Hindlimb muscle (tissue), 1 donor: Measurements from ENCODE around the gene CERS1. TPM values are rescaled to one million over a fixed set of nuclear protein-coding genes. Genes with fewer than 3 reads are reported as not detected.
A peak's percentile ranks its signal among the peaks of the same experiment; 100 is the strongest.

Experiments used
- DNase-seq: peaks from one replicate; pipeline ENCODE4 v3.0.0-alpha.2; 2013
- polyA plus RNA-seq: library from polyadenylated mRNA; unstranded; fragments of 120-200 nt; gene quantifications from one replicate; pipeline ENCODE4 v1.2.1, GENCODE V29; 2013; ENCODE audit not compliant: insufficient read length

Gene CERS1
- polyA plus RNA-seq, 1 donor, result 49.3 TPM

DNA sequence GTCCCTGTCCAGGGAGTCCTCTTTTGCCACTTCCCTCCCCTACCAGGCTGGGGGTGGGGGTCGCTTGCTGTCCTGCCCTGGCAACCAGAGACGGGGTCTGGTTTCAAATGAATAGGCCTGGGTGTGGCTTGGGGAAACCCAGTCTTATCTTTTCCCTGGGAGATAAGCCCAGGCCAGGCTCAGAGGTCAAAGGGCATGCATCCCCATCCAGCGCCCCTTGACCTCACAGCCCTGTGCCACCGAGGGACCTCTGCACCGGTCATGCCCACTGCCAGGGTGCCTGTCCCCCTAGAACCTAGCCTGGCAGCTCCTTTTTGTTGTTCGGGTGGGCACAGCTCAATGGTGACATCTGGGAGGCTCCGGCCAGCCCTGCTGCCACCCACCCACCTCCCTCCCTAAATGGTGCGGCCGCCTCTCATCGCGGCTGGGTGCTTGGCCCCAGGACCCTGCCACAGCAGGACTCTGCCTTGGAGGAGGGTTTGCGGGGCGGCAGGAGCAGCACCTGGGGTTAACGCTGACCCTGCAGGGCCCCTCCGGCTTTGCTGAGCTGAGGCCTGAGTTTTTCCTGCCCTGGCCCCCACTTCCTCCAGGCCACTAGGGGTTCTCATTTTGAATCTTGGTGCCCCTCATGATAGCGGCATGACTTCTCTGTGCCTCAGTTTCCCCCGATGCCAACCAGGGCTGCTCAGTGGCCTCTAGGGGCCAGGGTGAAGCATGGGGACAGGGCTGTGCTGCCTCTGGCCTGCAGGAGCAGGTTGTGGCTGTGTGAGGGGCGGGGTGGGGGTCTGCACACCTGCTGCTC, 2.9 kb upstream of the CERS1 start:
- DNase-seq, result no peak

DNA sequence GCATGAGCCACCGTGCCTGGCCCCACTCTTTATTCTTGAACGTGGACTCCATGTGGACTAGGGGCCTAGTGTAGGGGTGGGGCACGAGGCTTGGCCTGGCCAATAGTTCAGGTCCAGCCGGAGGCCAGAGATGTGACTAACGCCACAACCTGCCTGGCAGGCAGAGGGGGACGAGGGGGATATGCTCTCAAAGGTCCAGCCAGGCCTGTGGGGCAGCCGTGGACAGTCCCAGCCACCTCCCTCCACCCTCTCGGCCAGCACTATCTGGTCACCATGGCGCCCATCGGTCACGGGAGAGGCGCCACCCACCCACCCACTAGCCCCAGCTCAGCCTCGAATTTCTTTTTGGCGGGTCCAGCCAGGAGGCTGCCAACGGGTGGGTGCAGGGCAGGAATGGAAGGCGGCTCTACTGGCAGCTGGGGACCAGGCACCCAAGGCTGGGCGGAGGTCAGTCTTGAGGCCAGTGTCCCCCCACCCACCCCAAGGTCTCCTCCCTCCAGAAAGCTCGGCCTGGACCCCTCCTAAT, 2.2 kb upstream of the CERS1 start:
- no peak for DNase-seq

DNA sequence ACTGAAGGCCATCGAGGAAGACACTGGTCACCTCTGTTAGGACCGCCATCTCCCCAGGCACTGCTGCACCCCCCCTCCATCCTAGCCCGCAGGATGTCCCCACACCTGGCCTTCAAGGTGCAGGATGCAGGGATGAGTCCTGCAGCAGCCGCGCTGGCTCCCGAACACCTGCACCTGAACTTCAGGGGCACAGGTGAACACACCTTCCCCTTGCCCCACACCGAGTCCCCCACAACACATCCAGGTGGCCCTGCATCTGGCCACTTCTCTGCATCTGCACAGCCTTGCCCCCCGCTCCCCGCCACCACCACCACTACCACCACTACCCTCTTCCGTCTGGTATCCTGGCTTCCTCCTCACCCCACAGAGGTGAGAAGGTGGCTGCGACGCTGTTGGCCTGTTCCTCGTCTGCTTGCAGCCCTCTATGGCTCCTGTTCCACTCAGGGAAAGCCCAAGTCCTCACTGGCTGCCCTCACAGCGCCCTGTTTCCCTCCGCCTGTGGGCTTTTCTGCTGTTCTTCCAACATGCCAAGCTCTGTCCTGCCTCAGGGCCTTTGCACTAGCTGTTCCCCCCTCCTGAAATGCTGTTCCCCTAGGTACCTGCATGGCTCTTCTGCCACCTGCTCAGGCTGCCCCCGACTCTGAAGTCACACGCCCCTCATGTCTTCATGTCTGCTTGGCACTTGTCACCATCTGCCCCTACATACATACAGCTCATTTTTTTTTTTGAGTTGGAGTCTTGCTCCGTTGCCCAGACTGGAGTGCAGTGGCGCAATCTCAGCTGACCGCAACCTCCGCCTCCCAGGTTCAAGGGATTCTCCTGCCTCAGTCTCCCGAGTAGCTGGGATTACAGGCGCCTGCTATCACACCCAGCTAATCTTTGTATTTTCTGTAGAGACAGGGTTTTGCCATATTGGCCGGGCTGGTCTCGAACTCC, 1.4 kb upstream of the CERS1 start:
- no peak for DNase-seq

DNA sequence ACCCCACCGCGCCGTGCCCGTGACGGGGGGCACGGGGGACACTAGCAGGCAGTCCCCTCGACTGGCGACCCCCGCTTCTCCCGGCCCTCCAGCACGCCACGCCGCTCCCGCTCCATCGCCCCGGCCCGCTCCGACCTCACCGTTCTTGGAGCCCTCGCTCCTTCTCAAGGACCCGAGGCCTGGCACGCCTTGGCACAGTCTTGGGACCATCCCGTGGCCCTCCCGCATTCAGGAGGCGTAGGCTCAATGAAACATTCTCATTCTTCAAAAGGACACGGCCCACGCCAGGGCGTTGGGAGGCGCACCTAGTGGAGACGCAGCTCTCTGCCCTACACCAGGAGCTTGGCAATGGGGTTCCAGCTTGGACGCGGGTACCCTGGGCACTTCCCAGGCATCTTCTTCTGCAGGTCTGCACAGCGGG, 473 bp upstream of the CERS1 start:
- DNase-seq, result no peak

DNA sequence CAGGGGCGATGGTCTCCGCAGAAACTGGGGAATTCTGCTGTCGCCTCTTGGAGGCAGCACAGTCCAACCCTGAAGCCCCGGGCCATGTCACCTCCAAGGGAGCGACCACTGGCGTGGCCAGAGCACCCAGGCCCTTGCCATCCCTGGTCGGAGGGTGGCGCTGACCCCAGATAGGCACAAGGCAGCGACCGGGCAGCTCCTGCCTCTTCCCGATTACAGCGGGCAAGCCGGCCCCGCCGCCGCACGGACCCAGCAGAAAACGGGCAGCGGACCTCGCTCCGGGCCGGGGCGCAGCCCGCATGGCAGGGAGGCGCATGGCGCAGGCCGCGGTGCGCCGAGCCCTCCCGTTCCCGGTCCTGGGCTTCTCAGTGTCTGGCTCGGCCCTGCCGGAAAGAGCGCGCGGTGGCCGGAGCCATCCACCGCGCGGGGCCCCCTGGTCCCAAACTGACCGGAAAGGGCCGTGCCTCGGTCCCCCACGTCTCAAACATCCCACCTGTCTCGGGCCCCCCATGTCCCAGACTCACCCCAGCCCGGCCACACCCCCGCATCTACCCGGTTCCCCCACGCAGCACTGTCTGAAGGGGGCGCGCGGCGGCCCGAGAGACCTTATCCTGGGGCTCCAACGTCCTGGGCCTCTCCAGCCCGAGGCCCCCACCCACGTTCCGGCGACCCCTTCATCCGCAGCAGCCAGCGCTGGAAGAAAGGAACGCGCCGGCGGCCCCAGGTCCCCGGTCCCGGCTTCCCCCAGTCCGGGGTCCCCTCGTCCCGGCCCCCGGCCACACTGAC, 727 bp downstream of the CERS1 start:
- peak; percentile 46 for DNase-seq

DNA sequence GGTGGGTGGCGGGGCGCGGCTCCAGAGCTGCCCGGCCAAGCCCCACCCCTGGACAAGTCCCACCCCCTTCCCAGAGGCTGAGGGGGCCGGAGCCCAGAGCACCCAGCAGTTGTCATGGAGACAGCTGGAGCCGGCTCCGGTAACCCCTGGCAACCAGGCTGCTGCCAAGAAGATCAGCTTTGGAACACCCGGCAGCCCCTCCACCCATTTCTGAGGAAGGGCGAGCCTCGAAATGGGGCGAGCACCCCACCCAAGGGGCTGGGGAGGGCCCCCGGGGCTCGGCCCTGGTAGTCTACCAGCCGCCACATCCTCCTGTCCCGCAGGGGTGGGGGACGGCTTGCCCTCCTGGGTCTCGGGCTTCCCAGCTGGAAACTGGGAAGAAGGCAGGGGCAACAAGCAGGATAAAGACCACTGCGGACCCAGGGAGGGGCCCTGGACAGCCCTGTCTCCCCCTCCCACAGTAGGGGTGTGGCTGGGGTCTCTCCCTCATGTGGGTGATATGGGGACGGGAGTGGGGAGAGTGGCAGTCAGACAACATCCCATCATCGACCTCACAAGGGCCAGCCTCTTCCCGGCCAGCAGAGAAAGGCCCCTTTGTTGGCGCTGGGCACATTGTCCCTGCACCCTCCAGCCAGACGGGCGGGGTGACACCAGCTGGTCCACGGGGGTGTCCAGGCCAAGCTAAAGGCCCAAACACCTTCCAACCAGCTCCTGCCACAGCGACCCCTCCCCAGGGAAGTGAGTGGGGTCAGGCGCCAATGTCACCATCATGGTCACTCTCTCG, 1.5 kb downstream of the CERS1 start:
- peak; percentile 83 for DNase-seq

DNA sequence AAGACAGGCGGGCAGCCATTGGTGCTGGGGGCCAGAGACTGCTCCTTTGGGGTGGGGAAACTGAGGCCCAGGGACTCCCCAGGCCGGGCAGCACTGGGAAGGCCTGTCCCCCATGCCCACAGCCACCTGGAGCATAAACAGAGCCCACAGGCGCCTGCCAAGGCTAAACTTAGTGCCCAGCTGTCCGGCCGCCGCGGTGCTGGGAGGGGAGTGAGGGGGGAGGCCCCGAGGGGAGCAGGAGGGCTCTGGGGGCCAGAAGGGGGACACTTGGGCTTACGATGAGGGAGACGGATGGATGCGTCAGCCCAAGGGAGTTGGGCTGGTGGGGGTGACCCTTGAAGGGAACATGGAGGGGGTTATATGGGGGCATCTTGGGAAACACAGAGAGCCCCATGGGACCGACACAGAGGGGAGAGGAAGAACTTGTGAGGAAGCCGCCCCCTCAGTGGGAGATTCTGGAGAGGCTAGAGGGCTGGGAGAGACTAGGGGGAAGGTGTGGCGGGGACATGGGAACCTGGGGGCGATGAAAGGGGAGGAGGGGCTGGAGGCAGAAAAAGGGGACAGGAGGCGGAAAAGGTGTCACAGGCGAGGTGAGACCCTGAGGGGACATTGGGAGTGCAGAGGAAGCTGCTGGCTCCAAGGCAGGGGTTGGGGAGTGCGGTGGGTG, 2.2 kb downstream of the CERS1 start:
- DNase-seq, result no peak

DNA sequence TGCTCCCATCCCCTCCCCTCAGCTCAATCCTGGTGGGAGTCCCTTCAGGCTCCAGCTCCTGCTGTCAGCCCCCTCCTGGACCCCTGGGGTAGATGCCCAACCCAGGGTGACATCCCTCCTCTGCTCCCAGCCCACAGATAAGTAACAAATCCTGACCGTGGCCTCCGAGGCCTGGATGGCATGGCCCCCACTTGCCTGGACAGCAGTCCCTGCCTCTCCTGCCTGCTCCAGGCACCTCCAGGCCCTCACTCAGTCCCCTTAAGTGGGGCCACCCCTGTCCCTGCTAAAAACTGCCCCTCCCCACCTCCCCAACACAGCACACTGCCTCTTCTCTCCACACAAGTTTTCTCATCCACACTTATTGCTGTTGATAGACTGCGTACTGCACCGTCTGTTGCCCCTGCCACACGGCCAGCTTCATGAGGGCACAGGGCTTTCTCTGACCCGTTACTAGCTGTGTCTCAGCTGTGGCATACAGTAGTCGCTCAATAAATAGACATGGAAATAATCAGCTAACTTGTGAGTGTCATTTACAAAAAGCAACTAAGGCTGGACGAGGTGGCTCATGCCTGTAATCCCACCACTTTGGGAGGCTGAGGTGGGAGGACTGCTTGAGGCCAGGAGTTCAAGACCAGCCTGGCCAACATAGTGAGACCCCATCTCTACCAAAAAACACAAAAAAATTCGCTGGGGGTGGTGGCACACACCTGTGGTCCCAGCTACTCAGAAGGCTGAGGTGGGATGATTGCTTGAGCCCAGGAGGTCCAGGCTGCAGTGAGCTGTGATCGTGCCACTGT, 5.8 kb downstream of the CERS1 start:
- no peak for DNase-seq

DNA sequence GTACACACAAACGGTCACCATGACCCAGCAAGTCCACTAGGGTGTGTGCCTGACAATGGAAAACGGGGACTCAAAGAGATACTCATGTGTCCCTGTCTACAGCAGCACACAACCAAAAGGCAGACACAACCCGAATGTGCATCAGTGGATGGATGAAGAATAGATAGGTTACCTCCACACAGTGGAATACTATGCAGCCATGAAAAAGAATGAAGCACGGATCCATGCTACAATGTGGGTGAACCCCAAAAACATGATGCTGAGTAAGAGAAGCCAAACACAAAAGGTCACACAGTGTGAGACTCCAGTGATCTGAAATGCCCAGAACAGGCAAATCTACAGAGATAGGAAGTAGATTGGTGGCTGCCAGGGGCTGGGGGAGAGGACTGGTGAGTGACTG, 9.0 kb downstream of the CERS1 start:
- no peak for DNase-seq

DNA sequence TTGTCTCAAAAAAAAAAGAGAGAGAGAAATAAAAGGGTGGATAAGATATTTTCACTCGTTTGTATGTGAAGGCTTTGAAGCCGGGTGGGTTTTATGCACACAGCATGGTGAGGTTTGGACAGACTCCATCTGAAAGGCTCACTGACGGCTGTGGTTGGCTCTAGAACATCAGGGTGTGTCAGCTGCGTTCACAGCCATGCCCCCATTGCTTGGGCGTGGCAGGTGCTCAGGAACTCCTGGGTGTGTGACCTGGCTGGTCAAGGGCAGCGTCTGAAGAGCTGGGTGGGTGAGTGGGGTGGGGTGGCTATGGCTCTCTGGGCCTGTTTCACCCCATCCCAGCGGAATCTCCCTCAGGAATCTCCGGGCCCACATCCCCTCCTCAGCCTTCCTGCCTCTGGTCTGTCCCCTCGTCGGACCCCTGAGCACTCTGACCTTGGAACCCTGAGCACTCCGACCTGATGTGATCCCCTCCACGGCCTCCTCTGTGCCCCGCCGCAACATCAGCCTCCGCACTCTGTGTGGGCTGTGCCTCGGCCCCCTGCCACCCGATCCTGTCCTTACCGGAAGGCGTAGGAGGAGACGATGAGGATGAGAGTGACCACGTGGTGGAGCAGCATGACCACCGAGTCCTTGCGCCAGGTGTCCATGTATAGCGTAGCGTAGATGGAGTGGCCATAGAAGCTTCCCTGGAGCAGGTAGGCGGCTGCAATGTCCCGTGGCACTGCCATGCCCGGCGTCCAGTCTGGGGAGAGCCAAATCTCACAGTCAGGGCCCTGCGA, 12.2 kb downstream of the CERS1 start:
- no peak for DNase-seq

DNA sequence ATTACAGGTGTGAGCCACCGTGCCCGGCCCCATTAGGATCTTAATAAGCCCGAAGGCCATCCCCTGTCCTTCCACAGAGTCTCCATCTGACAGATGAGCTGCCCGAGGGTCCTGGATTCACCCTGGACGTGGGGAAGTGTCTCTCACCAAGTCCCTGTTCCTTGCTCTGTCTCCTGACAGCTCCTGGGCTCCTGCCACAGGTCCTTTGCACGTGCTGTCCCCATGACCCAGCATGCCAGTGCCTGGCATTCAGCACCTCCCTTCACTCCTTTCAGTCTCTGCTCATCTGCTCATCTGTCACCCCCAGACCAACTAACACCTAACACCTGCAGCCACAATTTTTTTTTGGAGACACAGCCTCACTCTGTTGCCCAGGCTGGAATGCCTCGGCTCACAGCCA, 14.5 kb downstream of the CERS1 start:
- DNase-seq, result no peak

DNA sequence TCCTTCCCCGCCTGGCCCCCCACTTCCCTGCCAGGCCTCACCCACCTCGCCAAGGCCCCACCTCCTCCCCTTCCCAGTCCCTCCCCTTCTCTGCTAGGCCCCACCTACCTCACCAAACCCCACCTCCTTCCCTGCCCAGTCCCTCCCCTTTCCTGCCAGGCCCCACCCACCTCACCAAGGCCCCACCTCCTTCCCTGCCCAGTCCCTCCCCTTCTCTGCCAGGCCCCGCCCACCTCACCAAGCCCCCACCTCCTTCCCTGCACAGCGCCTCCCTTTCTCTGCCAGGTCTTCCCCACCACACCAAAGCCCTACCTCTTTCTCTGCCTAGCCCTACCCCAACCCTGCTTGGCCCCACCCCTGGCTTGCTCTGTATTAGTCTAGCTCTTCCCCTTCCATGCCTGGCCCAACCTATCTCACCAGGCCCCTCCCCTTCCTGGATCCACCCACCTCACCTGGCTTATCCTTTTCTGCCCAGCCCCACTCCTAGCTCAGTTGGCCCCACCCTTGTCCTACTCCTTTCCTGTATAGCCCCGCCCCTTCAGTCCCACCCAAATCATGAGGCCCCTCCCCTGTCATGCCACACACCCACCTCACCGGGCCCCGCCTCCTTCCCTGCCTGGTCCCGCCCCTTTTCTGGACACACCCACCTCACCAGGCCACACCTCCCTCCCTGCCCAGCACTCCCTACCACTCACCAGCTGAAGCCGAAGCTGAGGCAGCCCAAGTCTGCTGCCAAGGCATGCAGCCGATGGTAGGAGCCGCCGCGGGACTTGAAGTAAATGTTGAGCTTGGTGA, 16.2 kb downstream of the CERS1 start:
- DNase-seq, result no peak

DNA sequence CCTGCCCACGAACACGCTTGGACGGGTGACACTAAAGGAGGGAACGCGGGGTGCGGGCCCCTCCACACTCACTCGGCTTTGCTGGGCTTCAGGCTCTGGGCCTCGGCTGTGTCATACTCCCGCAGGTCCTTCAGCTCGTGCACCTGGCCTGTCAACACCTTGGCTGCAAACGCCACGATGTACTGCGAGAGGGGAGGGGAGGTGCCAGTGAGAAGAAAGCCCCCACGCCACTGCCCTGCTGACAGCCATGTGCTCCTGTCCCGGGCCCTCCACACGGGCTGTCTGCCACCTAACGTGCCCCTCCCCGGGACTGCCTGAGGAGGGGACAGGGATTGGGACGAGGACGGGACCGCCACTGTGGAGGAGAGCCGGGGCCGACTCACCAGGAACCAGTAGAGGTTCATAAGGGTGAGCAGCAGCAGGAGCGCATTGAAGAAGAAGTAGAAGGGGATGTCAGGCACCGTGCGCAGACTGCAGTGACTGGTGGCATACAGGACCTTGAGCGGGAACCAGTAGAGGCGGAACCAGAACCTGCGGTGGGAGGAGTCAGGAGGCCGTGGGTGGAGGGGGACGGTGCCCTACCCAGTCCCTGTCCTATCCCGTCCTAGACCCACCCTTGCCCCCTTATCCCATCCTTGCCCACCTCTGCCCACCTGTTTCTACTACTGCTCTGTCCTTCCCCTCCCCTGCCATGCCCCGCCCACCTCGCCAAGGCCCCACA, 16.9 kb downstream of the CERS1 start:
- DNase-seq, result no peak

DNA sequence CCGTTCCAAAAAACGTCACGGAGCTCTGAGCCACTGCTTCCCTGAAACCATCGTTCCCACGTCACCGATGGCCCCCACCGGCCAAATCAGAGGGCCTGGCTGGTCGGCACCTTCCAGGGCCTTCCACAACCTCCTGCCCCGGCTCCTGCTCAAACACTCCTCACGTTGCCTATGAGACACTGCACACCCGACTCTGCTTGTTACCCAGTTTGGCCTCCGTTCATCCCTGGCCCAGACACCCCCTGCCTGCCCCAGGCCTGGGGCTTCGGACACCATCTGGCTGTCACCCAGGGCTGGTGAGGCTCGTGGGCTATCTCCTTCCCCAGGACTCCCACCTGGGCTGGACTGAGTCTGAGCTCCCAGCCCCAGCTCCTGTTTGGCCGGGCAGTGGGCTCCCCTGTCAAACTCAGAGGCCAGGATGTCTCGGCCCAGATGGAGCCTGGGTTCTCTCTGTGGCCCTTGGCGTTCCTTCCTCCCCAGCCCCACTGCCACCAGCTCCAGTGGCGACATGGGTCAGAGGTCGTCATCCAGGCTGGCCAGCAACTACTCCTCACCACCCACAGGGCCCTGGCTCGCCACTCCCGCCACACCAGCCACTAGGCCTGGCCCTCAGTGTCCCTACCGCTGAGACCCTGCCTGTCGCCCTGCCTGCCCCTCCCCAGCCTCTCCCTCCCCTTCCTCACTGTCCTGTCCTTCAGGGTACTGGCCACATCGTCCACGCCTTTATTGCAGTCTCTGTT, 17.7 kb downstream of the CERS1 start:
- DNase-seq, result no peak

DNA sequence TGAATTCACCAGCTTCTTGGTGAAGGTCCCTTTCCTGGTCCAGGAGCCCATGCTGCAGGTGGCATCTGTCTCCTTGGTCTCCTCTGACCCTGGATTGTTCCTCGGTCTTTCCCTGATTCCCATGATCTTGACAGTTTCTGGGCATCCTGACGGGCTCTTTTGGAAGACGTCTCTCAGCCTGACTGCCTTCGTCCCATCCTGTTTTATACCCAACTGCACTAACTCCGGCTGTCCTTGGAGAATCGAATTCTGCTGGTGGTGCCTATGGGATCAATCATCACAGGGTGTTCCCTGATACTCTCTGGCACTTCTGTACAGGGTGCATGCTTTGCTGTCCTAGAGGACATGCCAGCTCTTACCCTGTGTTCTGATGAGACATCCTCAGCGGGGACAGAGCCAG, 19.1 kb downstream of the CERS1 start:
- no peak for DNase-seq

DNA sequence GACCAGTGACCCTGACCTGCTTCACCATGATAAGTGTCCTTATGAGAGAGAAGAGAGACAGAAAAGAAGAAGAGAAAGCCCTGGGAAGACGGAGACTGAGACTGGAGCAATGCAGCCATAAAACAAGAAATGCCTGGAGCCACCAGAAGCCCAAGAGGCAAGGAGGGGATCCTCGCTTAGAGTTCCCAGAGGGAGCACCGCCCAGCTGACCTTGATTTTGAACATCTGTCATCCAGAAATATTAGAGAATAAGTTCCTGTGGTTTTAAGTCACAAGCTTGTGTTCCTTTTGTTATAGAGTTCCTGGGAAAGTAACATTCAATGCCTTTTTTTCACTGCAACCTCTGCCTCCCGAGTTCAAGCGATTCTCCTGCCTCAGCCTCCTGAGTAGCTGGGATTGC, 20.2 kb downstream of the CERS1 start:
- DNase-seq, result no peak

DNA sequence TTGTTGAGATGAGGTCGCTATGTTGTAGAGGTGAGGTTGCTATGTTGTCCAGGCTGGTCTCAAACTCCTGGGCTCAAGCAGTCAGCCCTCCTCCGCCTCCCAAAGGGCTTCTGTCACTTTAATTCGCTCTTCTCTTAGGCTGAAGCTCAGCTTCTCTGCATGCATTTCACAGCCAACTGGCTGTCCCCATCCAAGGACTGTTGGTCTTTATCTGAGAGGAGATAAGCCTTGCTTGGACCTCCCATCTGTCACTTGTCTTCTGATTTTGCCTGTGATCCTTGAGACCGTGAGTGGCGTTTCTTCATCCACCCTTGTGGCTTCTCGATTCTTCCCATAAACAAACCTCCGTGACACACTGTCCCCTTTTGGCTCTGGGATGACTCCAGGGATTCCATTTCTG, 24.4 kb downstream of the CERS1 start:
- no peak for DNase-seq
